Measurements from ENCODE around the gene UBXN6. TPM values are rescaled to one million over a fixed set of nuclear protein-coding genes. Genes with fewer than 3 reads are reported as not detected.

The UBXN6 gene
- total and polyA plus RNA-seq, 2 of the 8 experiments (the other 6 are each of a cell fraction or from before 2014, with no cell fraction given), result 28.0 to 43.8 TPM

DNA sequence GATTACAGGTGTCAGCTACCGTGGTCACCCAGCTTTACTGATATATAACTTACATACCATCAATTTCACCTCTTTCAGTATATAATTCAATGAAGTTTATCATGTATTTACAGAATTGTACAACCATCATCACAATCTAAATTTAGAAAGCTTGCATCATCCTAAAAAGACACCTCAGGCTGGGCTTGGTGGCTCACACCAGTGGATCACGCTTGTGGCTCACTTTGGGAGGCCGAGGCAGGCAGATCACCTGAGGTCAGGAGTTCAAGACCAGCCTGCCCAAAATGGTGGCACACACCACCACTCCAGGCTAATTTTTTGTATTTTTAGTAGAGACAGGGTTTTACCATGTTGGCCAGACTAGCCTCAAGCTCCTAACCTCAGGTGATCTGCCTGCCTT lies 10.2 kb upstream of the UBXN6 start (continued):
- no peak for TF ChIP-seq CTCF (IDR thresholded peaks at IDR 0.05; ENCODE audit: control extremely low read depth in 1 of 3, insufficient read depth in 1 of 3, low read depth in 1 of 3, low read length in 3 of 3)
